ENCODE measurements around the gene ZWINT.

DNA sequence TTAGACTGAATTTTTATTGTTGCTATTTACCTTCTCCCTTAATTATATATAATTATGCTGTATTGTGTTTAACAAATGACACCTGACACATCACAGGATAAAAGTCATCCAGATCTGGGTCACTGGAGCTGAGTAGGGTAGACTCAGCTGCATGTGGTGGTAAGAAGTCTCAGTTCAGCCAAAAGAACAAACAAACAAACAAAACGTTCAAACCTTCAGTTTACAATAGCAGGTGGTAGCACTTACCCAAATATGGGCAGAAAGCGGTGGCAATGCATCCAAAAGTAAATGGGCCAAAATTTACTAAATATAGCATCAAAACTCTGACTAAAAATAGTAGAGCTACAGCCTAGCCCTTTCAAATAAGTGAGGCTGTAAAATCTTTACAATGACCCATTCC lies 42.2 kb downstream of the ZWINT start:
- TF ChIP-seq, protein P1, sequence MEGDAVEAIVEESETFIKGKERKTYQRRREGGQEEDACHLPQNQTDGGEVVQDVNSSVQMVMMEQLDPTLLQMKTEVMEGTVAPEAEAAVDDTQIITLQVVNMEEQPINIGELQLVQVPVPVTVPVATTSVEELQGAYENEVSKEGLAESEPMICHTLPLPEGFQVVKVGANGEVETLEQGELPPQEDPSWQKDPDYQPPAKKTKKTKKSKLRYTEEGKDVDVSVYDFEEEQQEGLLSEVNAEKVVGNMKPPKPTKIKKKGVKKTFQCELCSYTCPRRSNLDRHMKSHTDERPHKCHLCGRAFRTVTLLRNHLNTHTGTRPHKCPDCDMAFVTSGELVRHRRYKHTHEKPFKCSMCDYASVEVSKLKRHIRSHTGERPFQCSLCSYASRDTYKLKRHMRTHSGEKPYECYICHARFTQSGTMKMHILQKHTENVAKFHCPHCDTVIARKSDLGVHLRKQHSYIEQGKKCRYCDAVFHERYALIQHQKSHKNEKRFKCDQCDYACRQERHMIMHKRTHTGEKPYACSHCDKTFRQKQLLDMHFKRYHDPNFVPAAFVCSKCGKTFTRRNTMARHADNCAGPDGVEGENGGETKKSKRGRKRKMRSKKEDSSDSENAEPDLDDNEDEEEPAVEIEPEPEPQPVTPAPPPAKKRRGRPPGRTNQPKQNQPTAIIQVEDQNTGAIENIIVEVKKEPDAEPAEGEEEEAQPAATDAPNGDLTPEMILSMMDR (IDR thresholded peaks at IDR 0.05; ENCODE audit: insufficient read depth, low read depth, low read length), result no peak
- no peak for TF ChIP-seq EZH2 (IDR thresholded peaks at IDR 0.05; ENCODE audit: insufficient read depth, low read length)

Measured in astrocyte (in vitro differentiated cells and primary cell).